Heart right ventricle (tissue), 16 donors: ENCODE data around the gene PFKFB2. TPM values are rescaled to one million over a fixed set of nuclear protein-coding genes. Genes with fewer than 3 reads are reported as not detected.
"Not testable (repeated sequence)": the region's sequence is repeated elsewhere in the genome, so short reads cannot be mapped to it uniquely, and the experiment has no call there.

Experiments
- ATAC-seq, 8 donors: fragments of 200-7000 bp; cut with Tn5 transposase; one replicate each; pipeline ENCODE4 v1.9.1; 2020; ENCODE audit warnings: mild to moderate bottlenecking in 8 of 8, moderate library complexity in 8 of 8, moderate number of reproducible peaks in 1 of 8
- DNase-seq, 2 donors: peaks; one replicate each; pipeline ENCODE4 v3.0.0-alpha.2; 2020
- H3K27ac ChIP-seq, 10 donors: fragments of 200-600 bp; sonication (generic) in 2 of 10; one replicate each; pipeline versions ENCODE4 v1.5.0 to v1.8.0; 2020 to 2022; ENCODE audit warnings: mild to moderate bottlenecking in 3 of 10
- H3K27me3 ChIP-seq, 7 donors: fragments of 200-600 bp; one replicate each; pipeline ENCODE4 v1.8.0; 2021 to 2022; ENCODE audit warnings: mild to moderate bottlenecking in 2 of 7
- H3K36me3 ChIP-seq, 9 donors: fragments of 200-600 bp; sonication (generic) in 1 of 9; one replicate each; pipeline versions ENCODE4 v1.5.0 to v1.8.0; 2020 to 2022; ENCODE audit warnings: mild to moderate bottlenecking in 2 of 9
- H3K4me1 ChIP-seq, 9 donors: fragments of 200-600 bp; sonication (generic) in 1 of 9; one replicate each; pipeline versions ENCODE4 v1.5.0 to v1.8.0; 2020 to 2022; ENCODE audit warnings: mild to moderate bottlenecking in 4 of 9
- H3K4me3 ChIP-seq, 10 donors: fragments of 200-600 bp; sonication (generic) in 2 of 10; one replicate each; pipeline versions ENCODE4 v1.5.0 to v1.8.0; 2020 to 2022; ENCODE audit warnings: mild to moderate bottlenecking in 7 of 10, moderate library complexity in 2 of 10
- H3K9me3 ChIP-seq, 11 donors: fragments of 200-600 bp in 10 of 11; sonication (generic) in 2 of 11; one replicate each; pipeline versions ENCODE4 v1.5.0 to v1.8.0; 2013 to 2022; ENCODE audit warnings: mild to moderate bottlenecking in 2 of 11, control low read depth in 1 of 11, moderate library complexity in 1 of 11
- WGBS, 2 donors: extraction: QIAGEN DNeasy Blood & Tissue Kit; methylation state at CpG; one replicate each; pipeline ENCODE4 v1.1.7; 2013; ENCODE audit warnings: inconsistent platforms in 1 of 2; 5-methylcytosine and 5-hydroxymethylcytosine counted together
- intact Hi-C, 10 donors: fragments of 100-400 bp; cut with DNase I; formaldehyde crosslinking; loops; one replicate each; pipeline versions ENCODE4 v1.11.1 to v1.14.2; 2022
- polyA plus RNA-seq, 2 donors: library from polyadenylated mRNA; stranded (reverse); fragments of 200-250 nt; gene quantifications; one replicate each; pipeline ENCODE4 v1.2.3, GENCODE V29; 2013
- total RNA-seq, 10 donors: library from RNA; stranded (reverse); fragmentation: NEBNext Ultra II Directional in 3 of 10; extraction: Animal tissue kit (Norgen Biotek cat#: 25700) in 3 of 10; gene quantifications; one replicate each; pipeline versions ENCODE4 v1.2.1 to v1.2.4, GENCODE V29; 2021 to 2023
- TF ChIP-seq, protein P1 (sequence below), 9 donors: fragments of 200-600 bp; sonication (generic) in 2 of 9; IDR thresholded peaks; one replicate each; pipeline versions ENCODE4 v1.5.0 to v1.8.0; 2021 to 2022; ENCODE audit warnings: antibody characterized with exemption in 9 of 9, mild to moderate bottlenecking in 5 of 9, moderate library complexity in 1 of 9
- donor health status: Arrhythmogenic right ventricular cardiomyopathy.
- donor health status: ischemic (EF 13 %, LVEDD 7.1; RV severe dilation, severe dysfunction).
- donor health status: healthy with polysubstance abuse.
- donor health status: DM: no; HTN: yes; CAD: no.
- donor health status: DM: no; HTN: no; CAD: no.
- donor health status: ischemic (EF 25% LVEDD 6.9; RV normal size, moderate dysfunction).
- donor health status: ischemic (EF 25% LVEDD 5.7; RV mildly dilated, moderate dysfunction).
- donor health status: healthy.
- donor health status: DM: yes; HTN: yes; CAD: no.
- donor health status: Ischemic cardiomyopathy.
- donor health status: ischemic (EF 35%, LVEDD 5.7; RV mildly dilated, moderate dysfunction).
- donor health status: nonischemic (EF 11% LVEDD 7.7; RV severe dilation, severe dysfunction).
- donor health status: DM: yes; HTN: yes; CAD: no.
- donor health status: PGD.
- donor health status: ischemic (EF 29% LVEDD 5.4; RV normal size, mild dysfunction).
- donor health status: nonischemic (EF 23%, LVEDD 6.1; RV moderate dilation, normal function).

Gene PFKFB2
- total and polyA plus RNA-seq, 12 donors, result 5.2 to 161 (median 69.2) TPM

DNA sequence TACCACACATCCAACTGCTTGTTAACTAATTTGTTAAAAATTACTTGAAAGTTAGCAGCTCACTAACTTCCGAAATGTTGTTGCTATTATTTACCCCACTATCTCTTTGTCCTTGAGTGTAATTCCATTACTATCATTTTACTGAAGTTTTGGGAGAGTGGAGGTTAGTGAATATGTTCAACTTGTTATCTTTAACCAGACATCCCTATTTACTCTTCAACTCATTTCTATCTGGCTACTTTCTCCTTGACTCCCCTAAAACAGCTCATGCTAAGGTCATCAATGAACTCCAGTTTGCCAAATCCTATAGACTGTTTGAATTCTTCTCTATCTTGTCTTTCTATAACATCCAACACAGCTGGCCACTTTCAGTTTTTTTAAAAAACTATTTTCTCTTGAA is 16.2 kb upstream of the PFKFB2 start:
- H3K4me1 ChIP-seq, result peaks cover 0 to 29% (median 0%) of the 10 kb centered on the region in 9 donors
- H3K4me3 ChIP-seq, result no peak overlapping the region
- H3K27ac ChIP-seq, result no peak overlapping the region
- no peaks in the 10 kb centered on the region for H3K9me3 ChIP-seq
- 64 to 67% methylated on average over 1 of the region's 1 CpG for WGBS, 2 donors
- TF ChIP-seq, protein P1, sequence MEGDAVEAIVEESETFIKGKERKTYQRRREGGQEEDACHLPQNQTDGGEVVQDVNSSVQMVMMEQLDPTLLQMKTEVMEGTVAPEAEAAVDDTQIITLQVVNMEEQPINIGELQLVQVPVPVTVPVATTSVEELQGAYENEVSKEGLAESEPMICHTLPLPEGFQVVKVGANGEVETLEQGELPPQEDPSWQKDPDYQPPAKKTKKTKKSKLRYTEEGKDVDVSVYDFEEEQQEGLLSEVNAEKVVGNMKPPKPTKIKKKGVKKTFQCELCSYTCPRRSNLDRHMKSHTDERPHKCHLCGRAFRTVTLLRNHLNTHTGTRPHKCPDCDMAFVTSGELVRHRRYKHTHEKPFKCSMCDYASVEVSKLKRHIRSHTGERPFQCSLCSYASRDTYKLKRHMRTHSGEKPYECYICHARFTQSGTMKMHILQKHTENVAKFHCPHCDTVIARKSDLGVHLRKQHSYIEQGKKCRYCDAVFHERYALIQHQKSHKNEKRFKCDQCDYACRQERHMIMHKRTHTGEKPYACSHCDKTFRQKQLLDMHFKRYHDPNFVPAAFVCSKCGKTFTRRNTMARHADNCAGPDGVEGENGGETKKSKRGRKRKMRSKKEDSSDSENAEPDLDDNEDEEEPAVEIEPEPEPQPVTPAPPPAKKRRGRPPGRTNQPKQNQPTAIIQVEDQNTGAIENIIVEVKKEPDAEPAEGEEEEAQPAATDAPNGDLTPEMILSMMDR (IDR thresholded peaks at IDR 0.05), result no peak
- DNase-seq (no peak), ATAC-seq (no peak)
- H3K36me3 ChIP-seq, result no peaks in the 10 kb centered on the region
- intact Hi-C loops, result no loop called here
- H3K27me3 ChIP-seq, result peaks cover 0 to 4% (median 0%) of the 10 kb centered on the region in 7 donors

DNA sequence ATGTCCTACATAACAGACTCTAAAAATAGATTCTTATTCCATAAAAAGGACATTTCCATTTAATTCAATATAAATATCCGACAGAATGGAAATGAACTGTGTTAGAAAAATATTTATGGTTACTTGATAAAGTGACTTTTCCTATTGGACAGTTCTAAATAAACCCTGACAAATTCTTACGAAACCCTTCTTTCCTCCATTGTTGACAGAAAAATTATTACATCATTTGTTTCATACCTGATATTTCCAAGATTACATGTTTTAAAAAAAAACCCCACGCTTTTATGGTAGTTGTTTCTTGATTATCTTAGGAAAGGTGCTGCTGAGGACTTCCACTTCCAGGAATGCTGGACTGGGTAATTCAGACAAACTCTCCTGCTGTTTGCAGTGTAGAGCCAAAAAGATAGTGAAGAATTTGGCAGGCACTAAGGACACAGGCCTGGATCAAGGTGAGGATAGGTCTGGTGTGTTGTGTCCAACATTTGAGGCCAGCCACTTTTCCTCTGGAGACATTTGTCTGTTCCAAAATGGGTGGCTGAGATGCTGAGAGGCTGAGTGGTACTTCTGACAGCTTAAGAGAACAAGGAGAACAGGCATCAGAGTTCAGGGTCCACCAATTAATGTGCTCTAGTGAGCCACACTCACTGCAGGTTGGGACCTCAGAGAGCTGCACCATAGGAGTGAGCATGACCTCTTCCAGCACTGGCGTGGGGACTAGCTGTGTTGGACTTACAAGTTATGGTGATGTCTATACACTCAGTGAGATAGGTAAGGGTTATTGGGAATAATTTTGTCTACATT is 13.5 kb upstream of the PFKFB2 start:
- H3K4me3 ChIP-seq, result no peak overlapping the region
- peak overlapping the region in 3 of 10 donors; percentile 2 to 37 (median 8) for H3K27ac ChIP-seq
- ATAC-seq (peak; percentile 46 to 86 (median 70)), DNase-seq (no peak)
- peaks cover 0 to 2% (median 0%) of the 10 kb centered on the region in 9 donors for H3K36me3 ChIP-seq
- intact Hi-C loops, result no loop called here
- H3K4me1 ChIP-seq, result peaks cover 0 to 31% (median under 1%) of the 10 kb centered on the region in 9 donors
- TF ChIP-seq, protein P1 (IDR thresholded peaks at IDR 0.05), result no peak
- H3K9me3 ChIP-seq, result no peaks in the 10 kb centered on the region
- H3K27me3 ChIP-seq, result peaks cover 0 to 4% (median 0%) of the 10 kb centered on the region in 7 donors
- 46 to 59% methylated on average over 4 of the region's 4 CpGs for WGBS, 2 donors

DNA sequence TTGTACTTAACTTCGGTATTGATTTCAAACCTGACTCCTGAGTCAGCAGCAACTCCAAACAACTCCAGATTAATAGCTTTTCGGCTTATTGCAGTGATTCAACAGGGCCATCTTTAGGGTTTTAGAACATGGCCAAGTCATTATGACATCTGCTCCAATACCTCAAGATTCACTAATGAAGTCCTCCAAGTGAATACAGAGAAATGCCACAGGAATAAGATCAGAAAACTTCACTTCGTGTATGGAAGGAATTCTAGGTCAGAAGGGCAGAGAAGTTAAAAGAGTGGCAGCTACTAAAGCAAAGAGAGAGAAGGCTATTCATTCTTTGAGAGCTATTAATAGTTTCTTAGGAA is 12.9 kb upstream of the PFKFB2 start:
- H3K27me3 ChIP-seq, result peaks cover 0 to 4% (median 0%) of the 10 kb centered on the region in 7 donors
- H3K9me3 ChIP-seq, result no peaks in the 10 kb centered on the region
- ATAC-seq (no peak), DNase-seq (no peak)
- TF ChIP-seq, protein P1 (IDR thresholded peaks at IDR 0.05), result no peak
- H3K4me3 ChIP-seq, result no peak overlapping the region
- intact Hi-C loops, result no loop called here
- H3K36me3 ChIP-seq, result peaks cover 0 to 8% (median 0%) of the 10 kb centered on the region in 9 donors
- H3K27ac ChIP-seq, result peak overlapping the region in 3 of 10 donors; percentile 2 to 37 (median 8)
- H3K4me1 ChIP-seq, result peaks cover 0 to 35% (median 6%) of the 10 kb centered on the region in 9 donors
- 61 to 64% methylated on average over 3 of the region's 3 CpGs for WGBS, 2 donors

DNA sequence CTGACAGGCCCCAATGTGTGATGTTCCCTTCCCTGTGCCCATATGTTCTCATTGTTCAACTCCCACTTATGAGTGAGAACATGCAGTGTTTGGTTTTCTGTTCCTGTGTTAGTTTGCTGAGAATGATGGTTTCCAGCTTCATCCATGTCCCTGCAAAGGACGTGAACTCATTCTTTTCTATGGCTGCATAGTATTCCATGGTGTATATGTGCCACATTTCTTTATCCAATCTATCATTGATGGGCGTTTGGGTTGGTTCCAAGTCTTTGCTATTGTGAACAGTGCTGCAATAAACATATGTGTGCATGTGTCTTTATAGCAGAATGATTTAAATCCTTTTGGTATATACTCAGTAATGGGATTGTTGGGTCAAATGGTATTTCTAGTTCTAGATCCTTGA is 11.7 kb upstream of the PFKFB2 start:
- H3K27me3 ChIP-seq, H3K27ac ChIP-seq, ATAC-seq, H3K9me3 ChIP-seq, intact Hi-C loops, H3K4me3 ChIP-seq, DNase-seq: not testable (repeated sequence)
- Histone ChIP-seq H3K4me1 (peaks cover 0 to 46% (median 15%) of the 10 kb centered on the region in 9 donors), H3K36me3 (peaks cover 0 to 20% (median 0%) of the 10 kb centered on the region in 9 donors)
- 94% methylated on average over 2 of the region's 2 CpGs for WGBS, 2 donors

DNA sequence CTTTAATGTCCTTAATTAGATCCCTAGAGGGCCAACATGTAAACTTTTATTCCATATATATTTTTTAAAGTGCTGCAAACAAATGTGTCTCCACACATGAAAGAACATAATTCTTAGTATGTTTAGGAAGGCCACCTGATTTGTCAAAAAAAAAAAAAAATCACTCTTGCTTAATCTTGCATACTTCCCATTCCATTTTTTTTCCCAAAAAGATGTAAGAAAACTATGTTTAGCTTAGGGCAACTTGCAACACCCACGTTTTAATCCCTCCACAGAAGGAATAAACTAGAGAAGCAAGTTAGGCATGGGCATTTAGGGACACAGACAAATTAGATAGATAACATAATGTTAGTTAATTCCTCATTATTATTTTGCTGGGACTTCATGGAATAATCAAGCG is 7.6 kb upstream of the PFKFB2 start:
- intact Hi-C loops, result no loop called here
- H3K27ac ChIP-seq, result no peak overlapping the region
- no peak for ATAC-seq
- H3K4me1 ChIP-seq, result peaks cover 2 to 66% (median 45%) of the 10 kb centered on the region in 9 donors
- H3K36me3 ChIP-seq, result peaks cover 0 to 52% (median 9%) of the 10 kb centered on the region in 9 donors
- TF ChIP-seq, protein P1 (IDR thresholded peaks at IDR 0.05), result no peak
- no peaks in the 10 kb centered on the region for H3K27me3 ChIP-seq
- DNase-seq, result no peak
- no peak overlapping the region for H3K4me3 ChIP-seq
- no peaks in the 10 kb centered on the region for H3K9me3 ChIP-seq
- whole genome bisulfite sequencing, 2 donors, result 75 to 85% methylated on average over 2 of the region's 2 CpGs
